Adrenal gland (tissue), 12 donors: ENCODE data around the gene SURF6. TPM values are rescaled to one million over a fixed set of nuclear protein-coding genes. Genes with fewer than 3 reads are reported as not detected.

ENCODE experiments used
- DNase-seq, 7 donors: peaks; one replicate each; pipeline ENCODE4 v3.0.0-alpha.2; 2019 to 2020
- H3K27ac ChIP-seq, 5 donors: fragments of 200-600 bp; sonication (generic) in 4 of 5; 1 replicate in 3 of 5; 2 replicates in 2 of 5; pipeline versions ENCODE4 v1.5.1 to v1.8.0; 2016 to 2020; ENCODE audit warnings: mild to moderate bottlenecking in 1 of 5
- H3K27me3 ChIP-seq: fragments of 200-600 bp; 2 replicates; pipeline ENCODE4 v1.8.0; 2021
- H3K36me3 ChIP-seq, 2 donors: fragments of 200-600 bp; replicated peaks in 1 of 2; 1 replicate in 1 of 2; 2 replicates in 1 of 2; pipeline versions ENCODE4 v1.5.1 to v1.8.0; 2018 to 2022
- H3K4me1 ChIP-seq, 2 donors: fragments of 200-600 bp; replicated peaks in 1 of 2; 1 replicate in 1 of 2; 2 replicates in 1 of 2; pipeline versions ENCODE4 v1.5.1 to v1.8.0; 2018 to 2021
- H3K4me3 ChIP-seq, 4 donors: fragments of 200-600 bp; sonication (generic) in 3 of 4; one replicate each; pipeline ENCODE4 v1.5.1; 2016 to 2018
- H3K9me3 ChIP-seq, 3 donors: fragments of 200-600 bp; sonication (generic) in 1 of 3; replicated peaks in 1 of 3; 1 replicate in 2 of 3; 2 replicates in 1 of 3; pipeline versions ENCODE4 v1.5.1 to v1.8.0; 2016 to 2021
- CTCF ChIP-seq, 6 experiments: fragments of 450-650 bp in 4 of 6; fragments of 200-600 bp in 2 of 6; sonication (generic) in 1 of 6; IDR thresholded peaks; 1 replicate in 5 of 6; 2 replicates in 1 of 6; pipeline versions ENCODE4 v1.5.1 to v1.8.0; 2016 to 2021; ENCODE audit warnings: antibody characterized with exemption in 6 of 6, mild to moderate bottlenecking in 2 of 6, moderate library complexity in 1 of 6
- POLR2A ChIP-seq, 2 donors: fragments of 450-650 bp; IDR thresholded peaks; one replicate each; pipeline ENCODE4 v1.6.1; 2017; ENCODE audit warnings: antibody characterized with exemption in 2 of 2, mild to moderate bottlenecking in 2 of 2, moderate library complexity in 1 of 2
- WGBS, 4 donors: extraction: QIAGEN DNeasy Blood & Tissue Kit in 2 of 4; methylation state at CpG; one replicate each; pipeline versions ENCODE4 v1.1.5 to v1.1.7; 2013 to 2017; 5-methylcytosine and 5-hydroxymethylcytosine counted together
- intact Hi-C, 2 donors: fragments of 100-400 bp; cut with DNase I; formaldehyde crosslinking; loops; one replicate each; pipeline versions ENCODE4 v1.14.1 to v1.15.0; 2022 to 2023
- polyA plus RNA-seq, 3 donors: library from polyadenylated mRNA; stranded (reverse); fragments of 200-250 nt in 2 of 3; fragments of 350-450 nt in 1 of 3; fragmentation: Illumina TruSeq in 1 of 3; extraction: RNeasy Lipid Tissue Mini Kit (QIAGEN cat#74804) in 1 of 3; gene quantifications; one replicate each; pipeline ENCODE4 v1.2.3, GENCODE V29; 2013 to 2014
- total RNA-seq, 9 donors: library from RNA; depleted of rRNA in 4 of 9; stranded (reverse); fragments of >200 nt in 4 of 9; fragments of 120-200 nt in 1 of 9; fragmentation: NEBNext Ultra II Directional in 1 of 9; extraction: Animal tissue kit (Norgen Biotek cat#: 25700) in 1 of 9; gene quantifications; one replicate each; pipeline versions ENCODE4 v1.1.0 to v1.2.4, GENCODE V29; 2013 to 2023
- donor health status: healthy with polysubstance abuse.
- donor health status: Bipolar disorder and iron deficiency.
- donor health status: DM: yes; HTN: yes; CAD: no.
- donor health status: DM: no; HTN: no; CAD: no.
- donor health status: DM: no; HTN: no; CAD: no.
- donor health status: DM: yes; HTN: yes; CAD: no.

Gene SURF6
- total and polyA plus RNA-seq, 12 donors: 6.2 to 42.2 (median 23.1) TPM

GRCh38 chr9:133367778-133368177, 31.8 kb upstream of the SURF6 start:
- intact Hi-C loops: no loop called here
- Histone ChIP-seq H3K27ac (peak overlapping the region in 2 of 5 donors; percentile 63 to 69), H3K36me3 (peaks cover 0 to 57% of the 10 kb centered on the region in 2 donors), H3K4me3 (no peak overlapping the region), H3K9me3 (no peaks in the 10 kb centered on the region), H3K4me1 (peaks cover 15 to 68% of the 10 kb centered on the region in 2 donors), H3K27me3 (no peaks in the 10 kb centered on the region)
- WGBS, 4 donors: 53 to 72% (median 67%) methylated on average over 9 to 10 of the region's 10 CpGs
- TF ChIP-seq CTCF (IDR thresholded peaks at IDR 0.05) (no peak), POLR2A (IDR thresholded peaks at IDR 0.05) (no peak)
- DNase-seq: peak in 2 of 7 donors; percentile 19 to 79

DNA sequence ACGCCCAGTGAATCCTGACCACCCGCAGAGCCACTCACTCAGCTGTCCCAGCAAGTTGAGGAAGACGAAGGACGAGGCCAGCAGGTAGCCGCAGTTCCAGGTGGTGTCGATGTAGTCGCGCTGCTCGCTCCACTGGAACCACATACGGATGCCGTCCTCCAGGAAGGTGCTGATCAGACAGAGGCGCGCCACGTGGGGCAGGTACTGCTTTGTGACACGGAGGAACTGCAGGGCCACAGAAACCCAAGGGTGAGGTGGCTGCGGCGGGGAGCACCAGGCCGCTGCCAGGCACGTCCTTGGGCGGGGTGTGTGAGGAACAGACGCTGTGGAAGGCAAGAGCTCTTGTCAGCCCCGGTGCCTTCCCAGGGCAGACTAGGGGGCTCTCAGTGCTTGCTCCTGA, 31.2 kb upstream of the SURF6 start:
- WGBS, 4 donors: 76 to 91% (median 81%) methylated on average over 4 to 22 of the region's 22 CpGs
- peak in 2 of 7 donors; percentile 18 to 23 for DNase-seq
- intact Hi-C loops: no loop called here
- no peaks in the 10 kb centered on the region for H3K9me3 ChIP-seq
- no peaks in the 10 kb centered on the region for H3K27me3 ChIP-seq
- TF ChIP-seq CTCF (IDR thresholded peaks at IDR 0.05) (no peak), POLR2A (IDR thresholded peaks at IDR 0.05) (no peak)
- H3K27ac ChIP-seq: peak overlapping the region in 1 of 5 donors; percentile 63
- no peak overlapping the region for H3K4me3 ChIP-seq
- peaks cover 0 to 58% of the 10 kb centered on the region in 2 donors for H3K36me3 ChIP-seq
- H3K4me1 ChIP-seq: peaks cover 15 to 62% of the 10 kb centered on the region in 2 donors

DNA sequence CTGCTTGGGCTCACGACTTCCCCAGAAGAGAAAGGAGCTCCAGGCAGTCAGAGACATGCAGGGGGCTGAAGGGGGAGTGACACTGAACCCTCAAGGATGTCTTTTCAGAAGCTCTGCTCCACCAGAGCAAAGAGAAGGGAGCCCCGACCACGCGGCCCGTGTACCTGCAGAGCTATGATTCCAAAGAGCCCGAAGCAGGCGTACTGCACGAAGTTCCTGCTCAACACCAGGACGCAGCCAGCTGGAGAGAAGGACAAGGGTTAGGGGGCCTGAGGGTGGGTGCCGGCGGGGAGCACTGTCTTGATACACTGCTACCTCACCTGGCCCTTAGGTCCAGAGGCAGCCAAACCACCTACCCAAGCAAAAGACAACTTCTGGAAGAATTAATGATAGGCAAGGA, 30.4 kb upstream of the SURF6 start:
- 90 to 93% (median 91%) methylated on average over 11 of the region's 11 CpGs for WGBS, 4 donors
- intact Hi-C loops: no loop called here
- Histone ChIP-seq H3K4me3 (no peak overlapping the region), H3K27ac (no peak overlapping the region), H3K36me3 (peaks cover 0 to 66% of the 10 kb centered on the region in 2 donors), H3K27me3 (no peaks in the 10 kb centered on the region), H3K9me3 (no peaks in the 10 kb centered on the region), H3K4me1 (peaks cover 8 to 54% of the 10 kb centered on the region in 2 donors)
- peak in 1 of 7 donors; percentile 21 for DNase-seq
- no peak for TF ChIP-seq POLR2A (IDR thresholded peaks at IDR 0.05)
- no peak for TF ChIP-seq CTCF (IDR thresholded peaks at IDR 0.05)

GRCh38 chr9:133362359-133363044, 26.5 kb upstream of the SURF6 start:
- no peak overlapping the region for H3K27ac ChIP-seq
- peaks cover 0 to 70% of the 10 kb centered on the region in 2 donors for H3K36me3 ChIP-seq
- intact Hi-C loops: no loop called here
- H3K9me3 ChIP-seq: no peaks in the 10 kb centered on the region
- no peaks in the 10 kb centered on the region for H3K27me3 ChIP-seq
- H3K4me1 ChIP-seq: peaks cover 0 to 32% of the 10 kb centered on the region in 2 donors
- no peak overlapping the region for H3K4me3 ChIP-seq
- WGBS, 4 donors: 85 to 90% (median 90%) methylated on average over 14 to 15 of the region's 15 CpGs
- peak in 1 of 7 donors; percentile 18 for DNase-seq
- TF ChIP-seq CTCF (IDR thresholded peaks at IDR 0.05) (no peak), POLR2A (IDR thresholded peaks at IDR 0.05) (no peak)
